Measurements from ENCODE around the gene ADGRL4.

GRCh38 chr1:79043506-79043905 lies 37.0 kb upstream of the ADGRL4 start:
- no peak for TF ChIP-seq CTCF (IDR thresholded peaks at IDR 0.05; ENCODE audit: insufficient read depth, low read length)
- TF ChIP-seq GABPA (IDR thresholded peaks at IDR 0.05; ENCODE audit: low read depth): no peak
